Measurements from ENCODE around the gene PAMR1.

The PAMR1 gene

DNA sequence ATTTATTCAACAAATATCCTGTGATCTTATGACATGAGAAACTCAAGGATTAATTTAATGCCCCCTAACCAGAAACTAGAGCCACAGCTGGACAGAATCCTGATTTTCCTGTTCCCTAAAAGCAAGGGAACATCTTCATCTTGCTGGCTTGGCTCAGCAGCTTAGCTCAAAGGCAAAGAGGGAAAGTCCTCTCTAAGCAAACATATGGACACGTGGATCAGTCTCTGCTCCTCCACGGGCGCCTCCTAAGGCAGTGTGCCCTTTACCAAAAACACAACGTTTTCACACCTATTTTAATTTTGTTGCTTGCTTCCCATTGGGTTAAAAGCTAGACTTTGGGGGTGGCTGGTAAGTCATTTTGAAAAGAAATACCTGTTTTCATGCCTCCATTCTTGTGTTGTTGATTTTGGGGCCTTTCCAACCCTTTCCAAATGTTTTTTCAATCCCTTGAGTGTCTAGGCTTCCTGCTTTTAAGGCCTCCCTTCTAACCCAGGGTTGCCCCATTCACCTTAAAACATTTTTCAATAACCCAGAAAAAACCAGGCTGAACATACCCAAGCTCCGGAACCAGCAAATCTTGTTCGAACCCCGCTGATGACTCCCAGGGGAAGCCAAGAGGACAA, 121.5 kb downstream of the PAMR1 start:
- no peaks in the 10 kb centered on the region for H3K79me2 ChIP-seq (ENCODE audit: insufficient read depth, low read length)
- no peaks in the 10 kb centered on the region for H3K9me3 ChIP-seq (ENCODE audit: insufficient read depth, low read depth, low read length)
- no peaks in the 10 kb centered on the region for H3K9me2 ChIP-seq (replicated peaks; ENCODE audit: low read depth, low read length)
- no peaks in the 10 kb centered on the region for H4K20me1 ChIP-seq (ENCODE audit: insufficient read depth, low read length, poor library complexity, severe bottlenecking)
- TF ChIP-seq, protein P1, sequence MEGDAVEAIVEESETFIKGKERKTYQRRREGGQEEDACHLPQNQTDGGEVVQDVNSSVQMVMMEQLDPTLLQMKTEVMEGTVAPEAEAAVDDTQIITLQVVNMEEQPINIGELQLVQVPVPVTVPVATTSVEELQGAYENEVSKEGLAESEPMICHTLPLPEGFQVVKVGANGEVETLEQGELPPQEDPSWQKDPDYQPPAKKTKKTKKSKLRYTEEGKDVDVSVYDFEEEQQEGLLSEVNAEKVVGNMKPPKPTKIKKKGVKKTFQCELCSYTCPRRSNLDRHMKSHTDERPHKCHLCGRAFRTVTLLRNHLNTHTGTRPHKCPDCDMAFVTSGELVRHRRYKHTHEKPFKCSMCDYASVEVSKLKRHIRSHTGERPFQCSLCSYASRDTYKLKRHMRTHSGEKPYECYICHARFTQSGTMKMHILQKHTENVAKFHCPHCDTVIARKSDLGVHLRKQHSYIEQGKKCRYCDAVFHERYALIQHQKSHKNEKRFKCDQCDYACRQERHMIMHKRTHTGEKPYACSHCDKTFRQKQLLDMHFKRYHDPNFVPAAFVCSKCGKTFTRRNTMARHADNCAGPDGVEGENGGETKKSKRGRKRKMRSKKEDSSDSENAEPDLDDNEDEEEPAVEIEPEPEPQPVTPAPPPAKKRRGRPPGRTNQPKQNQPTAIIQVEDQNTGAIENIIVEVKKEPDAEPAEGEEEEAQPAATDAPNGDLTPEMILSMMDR (conservative IDR thresholded peaks at IDR 0.05; ENCODE audit: low read length), result no peak
- no peak for TF ChIP-seq EZH2phosphoT487 (IDR thresholded peaks at IDR 0.05; ENCODE audit: borderline replicate concordance)
- no peaks in the 10 kb centered on the region for H3K36me3 ChIP-seq (ENCODE audit: insufficient read depth, low read length)
- no peak overlapping the region for H3K9ac ChIP-seq (ENCODE audit: low read depth, low read length, poor library complexity, severe bottlenecking)
- H3K4me3 ChIP-seq (ENCODE audit: low read length, poor library complexity, severe bottlenecking), result no peak overlapping the region
- no peak overlapping the region for H2AFZ ChIP-seq (ENCODE audit: low read length)
- no peak overlapping the region for H3K4me2 ChIP-seq (ENCODE audit: low read depth, low read length, poor library complexity, severe bottlenecking)
- H3F3A ChIP-seq (ENCODE audit: low read depth), result no peaks in the 10 kb centered on the region
- no peaks in the 10 kb centered on the region for H3K4me1 ChIP-seq (ENCODE audit: insufficient read depth, low read length, poor library complexity, severe bottlenecking)
- no peaks in the 10 kb centered on the region for H3K27me3 ChIP-seq (ENCODE audit: insufficient read depth, low read length, poor library complexity, severe bottlenecking)

DNA sequence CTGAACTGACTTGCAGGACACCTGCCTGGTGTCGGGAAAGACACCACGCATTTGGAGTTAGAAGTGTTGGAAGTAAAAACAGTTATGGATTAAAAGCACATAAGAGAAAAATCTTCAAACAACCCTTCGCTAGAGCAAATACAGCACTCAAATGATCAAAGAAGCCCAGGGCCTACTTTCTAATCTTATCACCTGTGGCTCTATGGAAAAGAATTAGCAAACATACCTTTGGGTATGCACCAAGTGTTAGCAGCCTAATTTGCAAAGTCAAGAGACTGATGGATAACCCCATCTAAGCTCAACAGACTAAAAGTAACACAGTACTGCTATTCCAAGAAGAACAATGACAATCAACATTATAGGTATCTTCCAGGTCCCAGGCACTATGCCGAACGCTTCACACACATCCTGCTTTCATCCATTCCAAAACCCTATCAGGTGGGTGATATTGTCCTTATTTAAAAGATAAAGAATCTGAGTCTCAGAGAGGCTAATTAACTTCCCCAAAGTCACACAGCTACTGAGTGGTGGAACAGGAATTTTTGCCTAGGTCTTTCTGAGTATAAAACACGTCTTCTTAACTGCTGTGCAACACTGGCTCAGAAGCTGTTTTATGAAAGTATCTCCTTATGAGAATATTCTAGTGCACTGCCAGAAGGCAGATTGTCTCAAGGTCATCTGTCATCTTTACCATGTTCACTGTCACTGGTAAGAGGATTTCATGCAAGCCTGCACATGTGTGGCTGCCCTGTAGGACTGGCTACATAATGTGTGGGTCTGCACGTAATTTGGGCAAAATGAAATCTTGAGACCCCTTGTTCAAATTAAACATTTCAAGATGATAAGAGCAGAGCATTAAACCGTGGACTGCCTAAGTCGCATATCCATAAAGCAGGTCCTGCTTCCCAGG, 122.4 kb downstream of the PAMR1 start:
- Histone ChIP-seq H2AFZ (ENCODE audit: low read length) (no peak overlapping the region), H3K27me3 (ENCODE audit: insufficient read depth, low read length, poor library complexity, severe bottlenecking) (no peaks in the 10 kb centered on the region), H3K4me3 (ENCODE audit: low read length, poor library complexity, severe bottlenecking) (no peak overlapping the region), H3F3A (ENCODE audit: low read depth) (no peaks in the 10 kb centered on the region), H3K79me2 (ENCODE audit: insufficient read depth, low read length) (no peaks in the 10 kb centered on the region), H3K4me2 (ENCODE audit: low read depth, low read length, poor library complexity, severe bottlenecking) (no peak overlapping the region), H3K4me1 (ENCODE audit: insufficient read depth, low read length, poor library complexity, severe bottlenecking) (no peaks in the 10 kb centered on the region), H3K9me3 (ENCODE audit: insufficient read depth, low read depth, low read length) (no peaks in the 10 kb centered on the region), H4K20me1 (ENCODE audit: insufficient read depth, low read length, poor library complexity, severe bottlenecking) (no peaks in the 10 kb centered on the region), H3K9me2 (replicated peaks; ENCODE audit: low read depth, low read length) (no peaks in the 10 kb centered on the region), H3K9ac (ENCODE audit: low read depth, low read length, poor library complexity, severe bottlenecking) (no peak overlapping the region), H3K36me3 (ENCODE audit: insufficient read depth, low read length) (no peaks in the 10 kb centered on the region)
- no peak for TF ChIP-seq EZH2phosphoT487 (IDR thresholded peaks at IDR 0.05; ENCODE audit: borderline replicate concordance)
- TF ChIP-seq, protein P1 (conservative IDR thresholded peaks at IDR 0.05; ENCODE audit: low read length), result no peak

DNA sequence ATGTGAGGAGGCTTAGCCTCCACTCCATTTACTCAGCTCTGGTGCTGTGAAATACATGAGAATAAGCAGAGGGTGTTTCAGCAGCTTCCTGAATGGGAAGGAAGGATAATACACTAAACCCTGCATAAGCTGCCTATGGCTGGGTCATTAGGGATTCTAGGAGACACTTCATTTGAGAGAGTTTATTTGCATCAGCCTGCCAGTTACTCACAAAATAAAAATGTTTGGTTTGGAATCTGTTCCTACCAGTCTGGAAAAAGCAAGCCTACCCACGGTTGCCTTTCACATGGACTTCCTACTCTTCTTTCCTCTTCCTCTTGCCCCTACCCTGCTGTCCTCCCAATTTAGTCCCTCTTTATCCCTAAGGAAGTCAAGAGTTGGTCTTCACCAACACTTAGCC, 126.5 kb downstream of the PAMR1 start:
- no peaks in the 10 kb centered on the region for H3F3A ChIP-seq (ENCODE audit: low read depth)
- TF ChIP-seq EZH2phosphoT487 (IDR thresholded peaks at IDR 0.05; ENCODE audit: borderline replicate concordance), result no peak
- TF ChIP-seq, protein P1 (conservative IDR thresholded peaks at IDR 0.05; ENCODE audit: low read length), result no peak
- H3K4me2 ChIP-seq (ENCODE audit: low read depth, low read length, poor library complexity, severe bottlenecking), result no peak overlapping the region
- H3K9ac ChIP-seq (ENCODE audit: low read depth, low read length, poor library complexity, severe bottlenecking), result no peak overlapping the region
- no peak overlapping the region for H2AFZ ChIP-seq (ENCODE audit: low read length)
- no peaks in the 10 kb centered on the region for H3K4me1 ChIP-seq (ENCODE audit: insufficient read depth, low read length, poor library complexity, severe bottlenecking)
- no peak overlapping the region for H3K4me3 ChIP-seq (ENCODE audit: low read length, poor library complexity, severe bottlenecking)
- H3K79me2 ChIP-seq (ENCODE audit: insufficient read depth, low read length), result no peaks in the 10 kb centered on the region
- no peaks in the 10 kb centered on the region for H4K20me1 ChIP-seq (ENCODE audit: insufficient read depth, low read length, poor library complexity, severe bottlenecking)
- H3K9me2 ChIP-seq (replicated peaks; ENCODE audit: low read depth, low read length), result no peaks in the 10 kb centered on the region
- H3K36me3 ChIP-seq (ENCODE audit: insufficient read depth, low read length), result no peaks in the 10 kb centered on the region
- H3K27me3 ChIP-seq (ENCODE audit: insufficient read depth, low read length, poor library complexity, severe bottlenecking), result no peaks in the 10 kb centered on the region
- H3K9me3 ChIP-seq (ENCODE audit: insufficient read depth, low read depth, low read length), result no peaks in the 10 kb centered on the region

Data from Loucy (cell line).